ENCODE results near the gene RAB28. TPM values are rescaled to one million over a fixed set of nuclear protein-coding genes. Genes with fewer than 3 reads are reported as not detected.

RAB28 gene
- total RNA-seq, 3 donors from 2014 or later, result 13.0 to 23.6 (median 14.5) TPM

GRCh38 chr4:13454786-13455185, 29.4 kb downstream of the RAB28 start:
- Histone ChIP-seq H3K4me3 (no peak overlapping the region), H3K9me3 (no peaks in the 10 kb centered on the region), H3K36me3 (ENCODE audit: low read depth) (no peaks in the 10 kb centered on the region), H3K4me1 (ENCODE audit: low read depth) (no peaks in the 10 kb centered on the region)
- intact Hi-C loops (cut with DNase I, micrococcal nuclease), result no loop called here
- no peak for TF ChIP-seq CTCF (IDR thresholded peaks at IDR 0.05)
- DNase-seq, result no peak
- ATAC-seq, result no peak

GRCh38 chr4:13452927-13453579, 31.1 kb downstream of the RAB28 start:
- Histone ChIP-seq H3K36me3 (ENCODE audit: low read depth) (no peaks in the 10 kb centered on the region), H3K4me3 (no peak overlapping the region), H3K4me1 (ENCODE audit: low read depth) (no peaks in the 10 kb centered on the region), H3K9me3 (no peaks in the 10 kb centered on the region)
- no peak for TF ChIP-seq CTCF (IDR thresholded peaks at IDR 0.05)
- peak; percentile 34 for ATAC-seq
- intact Hi-C loops (cut with DNase I, micrococcal nuclease), result no loop called here
- no peak for DNase-seq

- Histone ChIP-seq H3K4me1 (ENCODE audit: low read depth) (no peaks in the 10 kb centered on the region), H3K4me3 (no peak overlapping the region), H3K36me3 (ENCODE audit: low read depth) (no peaks in the 10 kb centered on the region), H3K9me3 (no peaks in the 10 kb centered on the region)
- ATAC-seq (no peak), DNase-seq (no peak)
- intact Hi-C loops (cut with DNase I, micrococcal nuclease), result no loop called here
- TF ChIP-seq CTCF (IDR thresholded peaks at IDR 0.05), result no peak
These were observed 34.5 kb downstream of the RAB28 start for GRCh38 chr4:13449590-13449989.

- H3K36me3 ChIP-seq (ENCODE audit: low read depth), result no peaks in the 10 kb centered on the region
- no peak for TF ChIP-seq CTCF (IDR thresholded peaks at IDR 0.05)
- ATAC-seq (no peak), DNase-seq (no peak)
- intact Hi-C loops (cut with DNase I, micrococcal nuclease), result no loop called here
- H3K9me3 ChIP-seq, result no peaks in the 10 kb centered on the region
- no peaks in the 10 kb centered on the region for H3K4me1 ChIP-seq (ENCODE audit: low read depth)
- H3K4me3 ChIP-seq, result no peak overlapping the region
These were observed 38.0 kb downstream of the RAB28 start for GRCh38 chr4:13445841-13446790.

GRCh38 chr4:13441506-13441905, 42.6 kb downstream of the RAB28 start:
- Histone ChIP-seq H3K4me3 (no peak overlapping the region), H3K4me1 (ENCODE audit: low read depth) (no peaks in the 10 kb centered on the region), H3K36me3 (ENCODE audit: low read depth) (no peaks in the 10 kb centered on the region), H3K9me3 (peaks cover 4% of the 10 kb centered on the region)
- DNase-seq (no peak), ATAC-seq (no peak)
- TF ChIP-seq CTCF (IDR thresholded peaks at IDR 0.05), result no peak
- intact Hi-C loops (cut with DNase I, micrococcal nuclease), result no loop called here

Data from mucosa of descending colon (tissue), 3 donors.